Effector memory CD4-positive, alpha-beta T cell (primary cell): ENCODE data around the gene ZNF107.
"Not testable (repeated sequence)": the region's sequence is repeated elsewhere in the genome, so short reads cannot be mapped to it uniquely, and the experiment has no call there.

Experiments used
- DNase-seq, 3 donors: peaks; one replicate each; pipeline ENCODE4 v3.0.0-alpha.2; 2020
- H3K27ac ChIP-seq: 2 replicates; pipeline ENCODE4 v1.7.0; 2013; ENCODE audit warnings: mild to moderate bottlenecking, low read length, moderate library complexity; ENCODE audit not compliant: insufficient read depth, poor library complexity, severe bottlenecking
- H3K27me3 ChIP-seq: replicated peaks from 2 replicates; pipeline ENCODE4 v1.7.0; 2013; ENCODE audit warnings: mild to moderate bottlenecking, low read length; ENCODE audit not compliant: insufficient read depth, control insufficient read depth, poor library complexity, severe bottlenecking
- H3K36me3 ChIP-seq: 2 replicates; pipeline ENCODE4 v1.7.0; 2013; ENCODE audit warnings: mild to moderate bottlenecking, low read length, moderate library complexity; ENCODE audit not compliant: control insufficient read depth, insufficient read depth
- H3K4me1 ChIP-seq: 2 replicates; pipeline ENCODE4 v1.7.0; 2013; ENCODE audit warnings: low read length, mild to moderate bottlenecking; ENCODE audit not compliant: control insufficient read depth, insufficient read depth, poor library complexity, severe bottlenecking
- H3K4me3 ChIP-seq: 2 replicates; pipeline ENCODE4 v1.7.0; 2013; ENCODE audit warnings: low read length, low read depth, mild to moderate bottlenecking; ENCODE audit not compliant: insufficient read depth, poor library complexity, severe bottlenecking
- H3K9me3 ChIP-seq: 2 replicates; pipeline ENCODE4 v1.7.0; 2013; ENCODE audit warnings: mild to moderate bottlenecking, low read length, moderate library complexity; ENCODE audit not compliant: control insufficient read depth

ZNF107 gene

DNA sequence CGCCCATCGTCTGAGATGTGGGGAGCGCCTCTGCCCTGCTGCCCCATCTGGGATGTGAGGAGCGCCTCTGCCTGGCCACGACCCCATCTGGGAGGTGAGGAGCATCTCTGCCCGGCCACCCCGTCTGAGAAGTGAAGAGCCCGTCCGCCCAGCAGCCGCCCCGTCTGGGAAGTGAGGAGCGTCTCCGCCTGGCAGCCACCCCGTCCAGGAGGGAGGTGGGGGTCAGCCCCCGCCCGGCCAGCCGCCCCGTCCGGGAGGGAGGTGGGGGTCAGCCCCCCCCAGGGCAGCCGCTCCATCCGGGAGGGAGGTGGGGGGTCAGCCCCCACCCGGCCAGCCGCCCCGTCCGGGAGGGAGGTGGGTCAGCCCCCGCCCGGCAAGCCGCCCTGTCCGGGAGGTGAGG is 52.0 kb downstream of the ZNF107 start:
- DNase-seq, H3K27me3 ChIP-seq, H3K4me1 ChIP-seq, H3K27ac ChIP-seq, H3K4me3 ChIP-seq, H3K9me3 ChIP-seq, H3K36me3 ChIP-seq: not testable (repeated sequence)

- Histone ChIP-seq H3K4me1 (no peaks in the 10 kb centered on the region), H3K36me3 (no peaks in the 10 kb centered on the region), H3K4me3 (no peak overlapping the region), H3K27me3 (no peaks in the 10 kb centered on the region), H3K9me3 (no peaks in the 10 kb centered on the region), H3K27ac (no peak overlapping the region)
- DNase-seq: no peak
Measured at GRCh38 chr7:64729089-64729848, 63.3 kb downstream of the ZNF107 start.

- no peaks in the 10 kb centered on the region for H3K9me3 ChIP-seq
- no peaks in the 10 kb centered on the region for H3K36me3 ChIP-seq
- DNase-seq: no peak
- no peak overlapping the region for H3K4me3 ChIP-seq
- H3K27ac ChIP-seq: no peak overlapping the region
- no peaks in the 10 kb centered on the region for H3K4me1 ChIP-seq
- H3K27me3 ChIP-seq: no peaks in the 10 kb centered on the region
Measured at GRCh38 chr7:64733550-64734240, 67.8 kb downstream of the ZNF107 start.

GRCh38 chr7:64736575-64736974 is 70.6 kb downstream of the ZNF107 start:
- H3K9me3 ChIP-seq: no peaks in the 10 kb centered on the region
- H3K27ac ChIP-seq: no peak overlapping the region
- no peaks in the 10 kb centered on the region for H3K27me3 ChIP-seq
- DNase-seq: no peak
- H3K36me3 ChIP-seq: no peaks in the 10 kb centered on the region
- no peaks in the 10 kb centered on the region for H3K4me1 ChIP-seq
- no peak overlapping the region for H3K4me3 ChIP-seq

DNA sequence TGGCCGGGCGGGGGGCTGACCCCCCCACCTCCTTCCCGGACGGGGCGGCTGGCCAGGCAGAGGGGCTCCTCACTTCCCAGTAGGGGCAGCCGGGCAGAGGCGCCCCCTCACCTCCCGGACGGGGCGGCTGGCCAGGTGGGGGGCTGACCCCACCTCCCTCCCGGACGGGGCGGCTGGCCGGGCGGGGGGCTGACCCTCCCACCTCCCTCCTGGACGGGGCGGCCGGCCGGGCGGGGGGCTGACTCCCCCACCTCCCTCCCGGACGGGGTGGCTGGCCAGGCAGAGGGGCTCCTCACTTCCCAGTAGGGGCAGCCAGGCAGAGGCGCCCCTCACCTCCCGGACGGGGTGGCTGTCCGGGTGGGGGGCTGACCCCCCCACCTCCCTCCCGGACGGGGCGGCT is 72.5 kb downstream of the ZNF107 start:
- DNase-seq, H3K27me3 ChIP-seq, H3K4me1 ChIP-seq, H3K9me3 ChIP-seq, H3K36me3 ChIP-seq, H3K27ac ChIP-seq, H3K4me3 ChIP-seq: not testable (repeated sequence)

GRCh38 chr7:64738953-64739352 is 73.0 kb downstream of the ZNF107 start:
- not testable (repeated sequence) for H3K27me3 ChIP-seq, H3K4me1 ChIP-seq, H3K36me3 ChIP-seq, H3K4me3 ChIP-seq, H3K9me3 ChIP-seq, DNase-seq, H3K27ac ChIP-seq

DNA sequence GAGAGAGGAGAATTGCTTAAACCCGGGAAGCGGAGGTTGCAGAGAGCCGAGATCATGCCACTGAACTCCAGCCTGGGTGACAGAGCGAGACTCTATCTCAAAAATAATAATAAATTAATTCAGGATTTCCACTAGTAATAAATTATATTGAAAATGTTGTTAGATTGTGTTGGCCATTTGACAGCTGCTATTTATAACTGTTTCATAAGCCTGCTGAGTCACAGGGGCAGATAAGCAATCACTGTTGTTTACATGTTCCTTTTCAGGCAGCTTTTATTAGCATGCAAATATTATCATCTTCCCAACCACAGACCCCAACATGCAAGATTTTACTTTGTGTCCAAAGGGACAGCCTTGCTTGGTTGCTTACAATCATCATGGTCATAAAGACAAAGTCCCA is 78.7 kb downstream of the ZNF107 start:
- H3K36me3 ChIP-seq: no peaks in the 10 kb centered on the region
- no peaks in the 10 kb centered on the region for H3K27me3 ChIP-seq
- H3K27ac ChIP-seq: no peak overlapping the region
- no peak overlapping the region for H3K4me3 ChIP-seq
- no peak for DNase-seq
- H3K4me1 ChIP-seq: no peaks in the 10 kb centered on the region
- no peaks in the 10 kb centered on the region for H3K9me3 ChIP-seq

DNA sequence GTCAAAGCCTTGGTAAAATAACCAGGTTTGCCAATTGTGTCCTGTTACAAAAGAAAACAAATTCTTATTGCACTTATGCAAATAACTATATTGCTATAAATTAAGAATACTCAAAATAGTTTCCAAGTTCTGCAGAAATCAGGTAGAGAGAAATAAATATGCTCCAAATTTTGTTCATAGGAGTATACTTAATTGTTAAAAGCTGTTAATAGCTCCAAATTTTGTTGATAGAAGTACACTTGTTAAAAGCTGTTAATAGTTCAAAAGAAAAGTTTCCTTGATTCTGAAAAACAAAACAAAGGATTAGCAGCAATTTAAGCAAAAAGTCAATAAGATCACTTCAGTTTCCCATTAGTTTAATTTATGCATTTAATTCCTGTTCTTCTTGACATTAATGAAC is 81.9 kb downstream of the ZNF107 start:
- Histone ChIP-seq H3K36me3 (no peaks in the 10 kb centered on the region), H3K4me1 (no peaks in the 10 kb centered on the region), H3K27me3 (no peaks in the 10 kb centered on the region), H3K9me3 (no peaks in the 10 kb centered on the region), H3K4me3 (no peak overlapping the region), H3K27ac (no peak overlapping the region)
- DNase-seq: no peak

DNA sequence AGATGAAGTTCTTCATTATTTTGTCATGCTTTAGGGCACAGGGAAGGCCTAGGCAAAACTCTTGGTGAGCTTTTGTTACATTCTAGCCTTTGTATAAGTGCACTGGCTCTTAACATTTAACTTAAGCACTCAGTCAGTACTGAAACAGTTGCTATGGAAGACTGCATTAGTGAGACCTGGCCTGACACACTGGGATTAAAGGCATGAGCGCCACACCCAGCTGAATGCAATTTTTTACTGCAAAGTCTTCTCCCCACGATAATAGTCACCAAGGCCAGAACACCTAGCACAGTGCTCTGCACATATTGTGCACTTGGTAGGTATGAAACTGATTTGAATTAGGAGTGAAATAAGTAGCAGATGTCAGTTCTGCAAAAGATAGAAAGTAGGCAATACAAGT is 87.1 kb downstream of the ZNF107 start:
- Histone ChIP-seq H3K9me3 (no peaks in the 10 kb centered on the region), H3K4me3 (no peak overlapping the region), H3K4me1 (no peaks in the 10 kb centered on the region), H3K36me3 (no peaks in the 10 kb centered on the region), H3K27ac (no peak overlapping the region), H3K27me3 (no peaks in the 10 kb centered on the region)
- no peak for DNase-seq

- Histone ChIP-seq H3K36me3 (no peaks in the 10 kb centered on the region), H3K27me3 (no peaks in the 10 kb centered on the region), H3K4me3 (no peak overlapping the region), H3K27ac (no peak overlapping the region), H3K4me1 (no peaks in the 10 kb centered on the region), H3K9me3 (no peaks in the 10 kb centered on the region)
- no peak for DNase-seq
Measured at GRCh38 chr7:64755865-64756264, 89.9 kb downstream of the ZNF107 start.
